ENCODE data around the gene TMA7B. TPM values are rescaled to one million over a fixed set of nuclear protein-coding genes. Genes with fewer than 3 reads are reported as not detected.

Gene TMA7B
- total RNA-seq, 4 donors from 2014 or later = not detected

DNA sequence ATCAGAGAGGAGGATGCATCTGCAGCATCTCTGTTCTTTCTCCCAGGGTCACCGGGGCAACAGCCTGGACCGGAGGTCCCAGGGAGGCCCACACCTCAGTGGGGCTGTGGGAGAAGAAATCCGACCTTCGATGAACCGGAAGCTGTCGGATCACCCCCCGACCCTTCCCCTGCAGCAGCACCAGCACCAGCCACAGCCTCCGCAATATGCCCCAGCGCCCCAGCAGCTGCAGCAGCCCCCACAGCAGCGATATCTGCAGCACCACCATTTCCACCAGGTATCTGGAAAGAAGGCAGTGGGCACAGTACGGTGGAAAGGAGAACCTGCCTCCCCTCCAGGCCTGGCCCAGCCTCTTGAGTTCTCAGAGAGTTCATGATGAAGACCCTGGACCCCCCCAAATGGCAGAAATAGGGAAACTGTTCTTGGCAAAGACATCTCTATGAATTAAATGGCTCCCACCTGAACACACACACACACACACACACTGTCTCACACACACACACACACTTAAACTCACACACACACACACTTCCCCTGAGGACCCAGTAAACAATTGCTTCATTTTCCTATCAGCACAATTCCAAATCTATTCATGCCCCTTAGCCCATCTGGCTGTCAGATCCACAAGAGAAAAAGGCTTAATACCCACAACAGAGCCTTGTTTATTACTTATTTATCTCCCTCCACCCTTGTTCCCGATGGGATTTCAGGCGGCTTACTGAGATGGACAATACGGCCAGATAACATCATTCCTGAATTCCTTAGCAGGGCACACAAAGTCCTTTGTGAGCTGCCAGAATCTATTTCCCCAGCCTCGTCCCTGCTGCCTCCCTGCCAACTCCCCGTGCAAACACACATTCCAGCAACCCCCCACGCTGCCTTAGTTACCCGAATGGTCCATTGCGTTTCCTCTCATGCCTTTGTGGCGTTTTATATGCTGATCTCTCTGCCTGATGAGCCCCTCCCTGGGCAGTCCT, 8.1 kb downstream of the TMA7B start:
- ATAC-seq (ENCODE audit: low FRiP score) (no peak), DNase-seq (ENCODE audit: low spot score) (no peak)
- TF ChIP-seq, protein P1, sequence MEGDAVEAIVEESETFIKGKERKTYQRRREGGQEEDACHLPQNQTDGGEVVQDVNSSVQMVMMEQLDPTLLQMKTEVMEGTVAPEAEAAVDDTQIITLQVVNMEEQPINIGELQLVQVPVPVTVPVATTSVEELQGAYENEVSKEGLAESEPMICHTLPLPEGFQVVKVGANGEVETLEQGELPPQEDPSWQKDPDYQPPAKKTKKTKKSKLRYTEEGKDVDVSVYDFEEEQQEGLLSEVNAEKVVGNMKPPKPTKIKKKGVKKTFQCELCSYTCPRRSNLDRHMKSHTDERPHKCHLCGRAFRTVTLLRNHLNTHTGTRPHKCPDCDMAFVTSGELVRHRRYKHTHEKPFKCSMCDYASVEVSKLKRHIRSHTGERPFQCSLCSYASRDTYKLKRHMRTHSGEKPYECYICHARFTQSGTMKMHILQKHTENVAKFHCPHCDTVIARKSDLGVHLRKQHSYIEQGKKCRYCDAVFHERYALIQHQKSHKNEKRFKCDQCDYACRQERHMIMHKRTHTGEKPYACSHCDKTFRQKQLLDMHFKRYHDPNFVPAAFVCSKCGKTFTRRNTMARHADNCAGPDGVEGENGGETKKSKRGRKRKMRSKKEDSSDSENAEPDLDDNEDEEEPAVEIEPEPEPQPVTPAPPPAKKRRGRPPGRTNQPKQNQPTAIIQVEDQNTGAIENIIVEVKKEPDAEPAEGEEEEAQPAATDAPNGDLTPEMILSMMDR (IDR thresholded peaks at IDR 0.05) = no peak

DNA sequence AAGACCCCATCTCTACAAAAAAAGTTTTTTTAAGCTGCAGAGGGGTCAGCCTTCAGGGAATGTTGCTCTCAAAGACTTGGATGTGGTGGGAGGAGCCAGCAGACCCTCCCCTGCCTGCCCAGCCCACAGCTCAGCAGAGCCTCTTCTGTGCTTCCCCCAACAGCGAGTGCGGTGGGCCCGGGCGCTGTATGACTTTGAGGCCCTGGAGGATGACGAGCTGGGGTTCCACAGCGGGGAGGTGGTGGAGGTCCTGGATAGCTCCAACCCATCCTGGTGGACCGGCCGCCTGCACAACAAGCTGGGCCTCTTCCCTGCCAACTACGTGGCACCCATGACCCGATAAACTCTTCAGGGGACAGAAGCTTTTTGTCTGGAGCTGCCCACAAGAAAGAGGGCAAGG, 10.5 kb downstream of the TMA7B start:
- DNase-seq (ENCODE audit: low spot score) = no peak
- TF ChIP-seq, protein P1 (IDR thresholded peaks at IDR 0.05) = no peak
- no peak for ATAC-seq (ENCODE audit: low FRiP score)

DNA sequence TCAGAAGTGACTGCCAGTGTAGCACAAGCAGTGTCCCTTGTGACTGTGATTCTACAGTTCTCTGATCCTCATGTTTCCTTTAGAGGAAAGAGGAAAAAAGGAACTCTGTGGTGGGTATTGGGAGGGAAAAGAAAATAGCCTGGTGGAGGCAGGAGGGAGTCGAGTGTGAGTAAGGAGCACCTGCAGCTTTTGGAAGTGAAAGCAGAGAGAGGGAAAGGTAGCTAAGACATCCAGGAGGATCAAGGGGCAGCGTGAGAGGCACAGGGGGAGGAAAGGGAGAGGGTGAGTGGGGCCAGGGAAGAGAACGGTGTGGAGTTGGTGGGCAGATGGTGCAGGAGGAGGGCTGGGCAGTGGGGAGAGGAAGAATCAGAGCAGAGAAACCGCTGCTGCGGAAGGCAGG, 12.4 kb downstream of the TMA7B start:
- DNase-seq (ENCODE audit: low spot score) (no peak), ATAC-seq (ENCODE audit: low FRiP score) (no peak)
- TF ChIP-seq, protein P1 (IDR thresholded peaks at IDR 0.05) = no peak

DNA sequence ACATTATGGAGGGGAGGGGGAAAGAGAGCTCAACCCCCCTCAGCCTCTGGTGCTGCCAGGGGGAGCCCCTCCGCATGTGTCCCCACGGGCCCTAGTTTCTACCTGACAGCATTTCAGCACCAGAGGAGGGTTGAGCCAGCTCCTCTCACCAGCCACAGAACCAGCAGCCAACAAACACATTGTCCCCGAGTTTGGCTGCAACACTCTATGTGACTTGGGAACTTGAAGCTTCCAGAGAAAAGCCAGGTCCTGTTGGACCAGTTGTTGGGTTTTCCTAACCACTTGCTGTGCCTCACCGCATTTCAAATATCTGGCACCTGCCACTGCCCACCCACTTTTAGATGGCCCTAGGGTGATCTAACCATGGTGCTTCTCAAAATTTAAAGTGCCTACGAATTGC, 13.5 kb downstream of the TMA7B start:
- no peak for ATAC-seq (ENCODE audit: low FRiP score)
- no peak for DNase-seq (ENCODE audit: low spot score)
- TF ChIP-seq, protein P1 (IDR thresholded peaks at IDR 0.05) = no peak

- ATAC-seq (ENCODE audit: low FRiP score) (no peak), DNase-seq (ENCODE audit: low spot score) (no peak)
- TF ChIP-seq, protein P1 (IDR thresholded peaks at IDR 0.05) = no peak
Observed at GRCh38 chr22:39974065-39974464, 13.9 kb downstream of the TMA7B start.

DNA sequence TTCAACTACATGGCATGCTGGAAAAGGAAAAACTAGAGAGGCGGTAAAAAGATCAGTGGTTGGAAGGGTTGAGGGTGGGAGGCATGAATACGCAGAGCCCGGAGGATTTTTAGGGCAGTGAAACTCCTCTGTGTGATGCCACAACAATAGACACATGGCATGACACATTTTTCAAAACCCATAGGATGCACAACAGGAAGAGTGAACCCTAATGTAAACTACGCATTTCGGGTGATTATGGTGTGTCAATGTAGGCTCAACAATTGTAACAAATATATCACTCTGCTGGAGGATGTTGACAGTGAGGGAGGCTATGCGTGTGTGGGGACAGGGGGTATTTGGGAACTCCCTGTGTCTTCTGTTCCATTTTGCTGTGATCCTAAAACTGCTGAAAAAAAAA, 18.9 kb downstream of the TMA7B start:
- DNase-seq (ENCODE audit: low spot score) (no peak), ATAC-seq (ENCODE audit: low FRiP score) (no peak)
- TF ChIP-seq, protein P1 (IDR thresholded peaks at IDR 0.05) = no peak

GRCh38 chr22:39979458-39979857, 19.3 kb downstream of the TMA7B start:
- no peak for ATAC-seq (ENCODE audit: low FRiP score)
- no peak for DNase-seq (ENCODE audit: low spot score)
- TF ChIP-seq, protein P1 (IDR thresholded peaks at IDR 0.05) = no peak
